Stomach smooth muscle (tissue), 2 donors: Measurements from ENCODE around the gene SS18L1.
"Not testable (repeated sequence)": the region's sequence is repeated elsewhere in the genome, so short reads cannot be mapped to it uniquely, and the experiment has no call there.

Experiments used
- H3K27ac ChIP-seq: one replicate; pipeline ENCODE4 v1.7.0; 2013; ENCODE audit warnings: mild to moderate bottlenecking, low read length, inconsistent platforms
- H3K27me3 ChIP-seq, 2 donors: one replicate each; pipeline ENCODE4 v1.7.0; 2013; ENCODE audit warnings: low read length in 2 of 2; ENCODE audit not compliant: insufficient read depth in 2 of 2, control insufficient read depth in 1 of 2
- H3K36me3 ChIP-seq, 2 donors: one replicate each; pipeline ENCODE4 v1.7.0; 2013; ENCODE audit warnings: low read length in 2 of 2; ENCODE audit not compliant: control insufficient read depth in 2 of 2, insufficient read depth in 2 of 2
- H3K4me1 ChIP-seq: one replicate; pipeline ENCODE4 v1.7.0; 2013; ENCODE audit warnings: low read length; ENCODE audit not compliant: control insufficient read depth, insufficient read depth
- H3K4me3 ChIP-seq, 2 donors: one replicate each; pipeline ENCODE4 v1.7.0; 2013; ENCODE audit warnings: low read length in 2 of 2
- H3K9ac ChIP-seq, 2 donors: one replicate each; pipeline ENCODE4 v1.7.0; 2013; ENCODE audit warnings: low read length in 2 of 2, mild to moderate bottlenecking in 1 of 2
- H3K9me3 ChIP-seq, 2 donors: one replicate each; pipeline ENCODE4 v1.7.0; 2013; ENCODE audit warnings: low read length in 2 of 2; ENCODE audit not compliant: control insufficient read depth in 2 of 2
- donor health status: healthy.
- donor health status: Pancreatic carcinoma.

The SS18L1 gene

GRCh38 chr20:62112368-62112767 is 31.2 kb upstream of the SS18L1 start:
- no peaks in the 10 kb centered on the region for H3K36me3 ChIP-seq
- peaks cover 5 to 46% of the 10 kb centered on the region in 2 donors for H3K9me3 ChIP-seq
- peak overlapping the region in 1 of 2 donors; percentile 16 for H3K4me3 ChIP-seq

GRCh38 chr20:62114894-62115293 is 28.7 kb upstream of the SS18L1 start:
- Histone ChIP-seq H3K9me3 (peaks cover 2 to 26% of the 10 kb centered on the region in 2 donors), H3K4me1 (no peaks in the 10 kb centered on the region)

More at GRCh38 chr20:62112368-62112767, 31.2 kb upstream of the SS18L1 start:
- Histone ChIP-seq H3K27me3 (peaks cover 7 to 10% of the 10 kb centered on the region in 2 donors), H3K9ac (no peak overlapping the region), H3K4me1 (no peaks in the 10 kb centered on the region), H3K27ac (no peak overlapping the region)

GRCh38 chr20:62115800-62116407 is 27.7 kb upstream of the SS18L1 start:
- H3K4me1 ChIP-seq, H3K36me3 ChIP-seq: not testable (repeated sequence)
- peaks cover 14 to 19% of the 10 kb centered on the region in 2 donors for H3K27me3 ChIP-seq

More at GRCh38 chr20:62114894-62115293, 28.7 kb upstream of the SS18L1 start:
- Histone ChIP-seq H3K36me3 (no peaks in the 10 kb centered on the region), H3K4me3 (no peak overlapping the region), H3K9ac (no peak overlapping the region), H3K27me3 (peaks cover 14 to 19% of the 10 kb centered on the region in 2 donors), H3K27ac (no peak overlapping the region)

GRCh38 chr20:62116558-62117361 is 26.8 kb upstream of the SS18L1 start:
- H3K27me3 ChIP-seq, result peaks cover 14 to 19% of the 10 kb centered on the region in 2 donors
- H3K4me3 ChIP-seq, result no peak overlapping the region
- H3K27ac ChIP-seq, result no peak overlapping the region
- H3K4me1 ChIP-seq, result peaks cover 3% of the 10 kb centered on the region
- no peak overlapping the region for H3K9ac ChIP-seq
- H3K36me3 ChIP-seq, result no peaks in the 10 kb centered on the region
- H3K9me3 ChIP-seq, result peaks cover 0 to 19% of the 10 kb centered on the region in 2 donors

More at GRCh38 chr20:62115800-62116407, 27.7 kb upstream of the SS18L1 start:
- not testable (repeated sequence) for H3K9ac ChIP-seq, H3K27ac ChIP-seq, H3K4me3 ChIP-seq
- peaks cover 0 to 22% of the 10 kb centered on the region in 2 donors for H3K9me3 ChIP-seq

GRCh38 chr20:62117362-62117646 is 26.3 kb upstream of the SS18L1 start:
- H3K27ac ChIP-seq, result no peak overlapping the region
- no peak overlapping the region for H3K9ac ChIP-seq
- no peak overlapping the region for H3K4me3 ChIP-seq
- H3K27me3 ChIP-seq, result peaks cover 14 to 19% of the 10 kb centered on the region in 2 donors
- H3K4me1 ChIP-seq, result peaks cover 3% of the 10 kb centered on the region
- no peaks in the 10 kb centered on the region for H3K36me3 ChIP-seq
- peaks cover 0 to 17% of the 10 kb centered on the region in 2 donors for H3K9me3 ChIP-seq

GRCh38 chr20:62117658-62118057 is 25.9 kb upstream of the SS18L1 start:
- peaks cover 14 to 19% of the 10 kb centered on the region in 2 donors for H3K27me3 ChIP-seq
- no peak overlapping the region for H3K27ac ChIP-seq
- peaks cover 0 to 13% of the 10 kb centered on the region in 2 donors for H3K9me3 ChIP-seq
- H3K4me1 ChIP-seq, result peaks cover 3% of the 10 kb centered on the region
- H3K4me3 ChIP-seq, result no peak overlapping the region
- H3K9ac ChIP-seq, result no peak overlapping the region
- H3K36me3 ChIP-seq, result no peaks in the 10 kb centered on the region

- Histone ChIP-seq H3K27ac (no peak overlapping the region), H3K9ac (no peak overlapping the region), H3K9me3 (peaks cover 0 to 6% of the 10 kb centered on the region in 2 donors), H3K4me1 (peaks cover 8% of the 10 kb centered on the region), H3K4me3 (no peak overlapping the region), H3K27me3 (peaks cover 14 to 18% of the 10 kb centered on the region in 2 donors), H3K36me3 (no peaks in the 10 kb centered on the region)
Measured at GRCh38 chr20:62118113-62119043, 25.2 kb upstream of the SS18L1 start.

- H3K4me3 ChIP-seq, result no peak overlapping the region
- no peaks in the 10 kb centered on the region for H3K9me3 ChIP-seq
- no peaks in the 10 kb centered on the region for H3K36me3 ChIP-seq
- no peak overlapping the region for H3K9ac ChIP-seq
- H3K27me3 ChIP-seq, result peaks cover 14 to 18% of the 10 kb centered on the region in 2 donors
- H3K4me1 ChIP-seq, result peaks cover 15% of the 10 kb centered on the region
- no peak overlapping the region for H3K27ac ChIP-seq
Measured at GRCh38 chr20:62119115-62119514, 24.5 kb upstream of the SS18L1 start.

GRCh38 chr20:62119591-62120364 is 23.8 kb upstream of the SS18L1 start:
- Histone ChIP-seq H3K27ac (no peak overlapping the region), H3K9ac (no peak overlapping the region), H3K36me3 (peaks cover 2 to 4% of the 10 kb centered on the region in 2 donors), H3K9me3 (no peaks in the 10 kb centered on the region), H3K4me3 (no peak overlapping the region), H3K27me3 (peaks cover 13 to 18% of the 10 kb centered on the region in 2 donors), H3K4me1 (peaks cover 21% of the 10 kb centered on the region)

GRCh38 chr20:62120365-62120762 is 23.2 kb upstream of the SS18L1 start:
- H3K9me3 ChIP-seq, result no peaks in the 10 kb centered on the region
- peaks cover 6 to 10% of the 10 kb centered on the region in 2 donors for H3K36me3 ChIP-seq
- H3K4me3 ChIP-seq, result no peak overlapping the region
- H3K27ac ChIP-seq, result no peak overlapping the region
- H3K27me3 ChIP-seq, result peaks cover 9 to 18% of the 10 kb centered on the region in 2 donors
- H3K4me1 ChIP-seq, result peaks cover 21% of the 10 kb centered on the region
- H3K9ac ChIP-seq, result no peak overlapping the region
